ENCODE measurements around the gene BUD31.
A peak's percentile ranks its signal among the peaks of the same experiment; 100 is the strongest.
"Not testable (repeated sequence)": the region's sequence is repeated elsewhere in the genome, so short reads cannot be mapped to it uniquely, and the experiment has no call there.

Gene BUD31

DNA sequence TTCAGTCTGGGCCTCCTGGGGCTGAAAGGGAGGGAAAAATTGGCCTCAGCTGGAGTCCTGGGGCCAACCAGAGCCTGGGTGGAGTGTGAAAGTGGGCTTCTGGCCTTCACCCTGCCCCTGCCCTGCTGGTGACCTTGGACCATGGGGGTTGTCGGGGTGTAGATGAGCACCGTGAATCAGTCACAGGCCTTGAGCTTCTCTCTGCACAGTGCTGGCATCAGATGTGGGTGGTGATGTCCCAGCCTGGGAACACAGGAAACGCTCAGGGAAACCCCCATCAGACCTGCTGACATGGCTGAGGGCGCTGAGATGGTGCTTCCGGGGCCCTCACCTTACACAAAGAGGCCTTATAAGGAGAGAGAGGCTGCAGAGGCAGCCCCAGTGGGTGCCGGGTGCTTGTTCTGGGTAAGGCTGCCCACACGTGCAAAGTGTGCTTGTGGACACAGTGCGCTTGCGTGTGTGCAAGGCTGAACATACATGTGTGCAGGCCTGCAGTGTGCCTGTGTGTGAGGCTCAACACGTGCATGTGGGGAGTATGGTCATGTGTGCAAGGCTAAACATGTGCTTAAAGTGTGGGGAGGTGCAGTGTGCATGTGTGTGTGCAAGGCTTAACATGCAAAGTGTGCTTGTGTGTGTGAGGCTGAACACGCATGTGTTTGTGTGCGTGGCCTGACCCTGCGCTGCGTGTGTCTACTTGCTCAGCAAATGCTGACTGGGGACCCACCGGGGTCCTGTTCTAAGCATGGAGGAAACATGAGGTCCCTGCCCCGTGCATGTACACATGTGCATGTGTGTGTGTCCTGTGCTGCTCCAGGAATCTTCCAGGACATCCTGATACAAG lies 27.7 kb upstream of the BUD31 start:
- DNase-seq (ENCODE audit: low read depth): peak; percentile 94

DNA sequence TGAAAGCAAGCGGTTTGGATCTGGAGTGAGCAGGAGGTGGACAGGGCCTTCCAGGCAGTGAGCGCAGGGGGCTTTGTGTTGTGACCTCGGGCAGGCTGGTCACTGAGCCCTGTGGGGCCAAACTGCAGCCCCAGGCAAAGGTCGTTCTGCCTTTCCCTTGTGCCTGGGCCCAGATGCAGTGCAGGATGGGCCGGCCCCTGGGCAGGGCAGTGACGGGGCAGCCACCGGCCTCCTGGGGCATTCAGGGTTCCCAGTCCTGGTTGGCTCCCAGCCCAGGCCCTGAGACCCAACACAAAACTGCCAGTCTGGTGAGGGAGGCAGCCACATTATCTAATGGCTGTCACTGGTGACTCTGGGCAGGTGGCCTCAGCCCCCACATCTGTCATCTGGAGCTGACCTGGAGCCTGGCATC lies 27.1 kb upstream of the BUD31 start:
- DNase-seq (ENCODE audit: low read depth): no peak

DNA sequence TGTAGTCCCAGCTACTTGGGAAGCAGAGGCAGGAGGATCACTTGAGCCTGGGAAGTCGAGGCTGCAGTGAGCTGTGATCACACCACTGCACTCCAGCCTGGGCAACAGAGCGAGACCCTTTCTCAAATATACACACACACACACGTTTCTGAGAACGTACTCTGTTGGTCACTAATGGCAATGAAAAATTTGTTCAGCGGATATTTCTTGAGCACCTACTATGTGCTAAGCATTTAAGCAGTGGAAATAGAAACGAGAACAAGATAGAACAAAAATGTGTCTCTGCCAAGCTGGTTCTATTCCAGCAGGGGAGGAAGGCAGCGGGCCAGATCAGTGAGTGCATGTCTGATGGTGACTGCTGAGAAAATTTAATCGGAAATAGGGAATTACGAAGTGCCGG lies 25.6 kb upstream of the BUD31 start:
- DNase-seq (ENCODE audit: low read depth): no peak

DNA sequence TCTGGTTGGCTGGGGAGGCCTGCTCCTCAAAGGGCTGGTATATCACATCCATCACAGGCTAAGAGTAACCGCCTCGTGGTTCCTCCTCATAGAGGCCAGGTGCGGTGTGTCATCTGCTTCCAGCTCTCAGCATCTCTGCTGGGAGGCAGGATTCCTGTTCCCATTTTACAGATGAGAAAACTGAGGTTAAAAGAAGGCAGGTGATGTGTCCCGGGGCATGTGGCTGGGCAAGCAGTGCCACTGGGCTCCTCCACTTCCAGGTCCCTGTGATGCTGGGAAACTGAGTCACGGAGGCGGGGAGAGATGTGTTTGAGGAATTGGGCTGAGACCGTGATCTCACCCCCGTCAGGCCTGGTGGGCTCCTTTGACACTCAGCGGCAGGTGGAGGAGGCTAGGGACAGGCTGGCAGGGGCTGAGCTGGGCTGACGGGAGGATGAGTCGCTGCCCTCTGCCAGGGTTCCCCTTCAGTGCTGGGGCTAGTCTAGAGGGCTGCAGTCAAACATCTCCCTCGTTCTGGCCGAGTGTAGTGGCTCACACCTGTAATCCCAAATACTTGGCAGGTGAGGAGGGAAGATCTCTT lies 24.9 kb upstream of the BUD31 start:
- no peak for DNase-seq (ENCODE audit: low read depth)

DNA sequence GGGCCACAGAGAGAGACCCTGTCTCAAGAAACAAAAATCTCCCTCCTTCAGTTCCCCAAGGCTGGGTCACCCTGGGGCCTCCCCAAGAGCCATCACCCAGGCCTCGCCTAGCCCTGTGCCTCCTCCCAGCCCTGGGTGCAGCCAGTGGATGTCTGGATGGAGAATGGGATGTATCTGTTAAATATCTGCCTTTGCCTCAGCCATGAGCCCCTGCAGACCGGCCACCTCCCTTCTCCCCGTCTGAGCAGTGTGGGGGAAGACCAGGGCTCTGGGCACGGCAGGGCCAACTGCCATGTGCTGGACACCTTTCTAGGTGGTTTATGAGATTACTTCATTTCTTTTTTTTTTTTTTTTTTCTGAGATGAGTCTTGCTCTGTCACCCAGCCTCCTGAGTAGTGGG lies 24.2 kb upstream of the BUD31 start:
- no peak for DNase-seq (ENCODE audit: low read depth)

DNA sequence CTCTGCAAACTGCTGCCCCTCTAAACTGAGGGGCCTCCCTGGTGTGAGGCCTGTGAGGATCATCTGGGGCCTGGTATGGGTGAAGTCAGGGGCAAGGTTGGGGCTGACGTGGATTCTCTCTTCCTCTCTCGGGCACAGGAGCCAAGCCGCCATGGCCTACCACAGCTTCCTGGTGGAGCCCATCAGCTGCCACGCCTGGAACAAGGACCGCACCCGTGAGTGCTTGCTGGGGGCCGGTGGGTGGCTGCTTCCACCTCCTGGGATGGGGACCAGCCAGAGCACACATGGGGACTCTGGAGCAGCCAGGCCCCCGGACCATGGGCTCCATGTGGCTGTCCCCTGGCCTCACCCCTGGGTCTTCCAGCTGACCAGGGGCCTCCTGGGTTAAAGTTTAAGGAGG lies 23.2 kb upstream of the BUD31 start:
- no peak for DNase-seq (ENCODE audit: low read depth)

DNA sequence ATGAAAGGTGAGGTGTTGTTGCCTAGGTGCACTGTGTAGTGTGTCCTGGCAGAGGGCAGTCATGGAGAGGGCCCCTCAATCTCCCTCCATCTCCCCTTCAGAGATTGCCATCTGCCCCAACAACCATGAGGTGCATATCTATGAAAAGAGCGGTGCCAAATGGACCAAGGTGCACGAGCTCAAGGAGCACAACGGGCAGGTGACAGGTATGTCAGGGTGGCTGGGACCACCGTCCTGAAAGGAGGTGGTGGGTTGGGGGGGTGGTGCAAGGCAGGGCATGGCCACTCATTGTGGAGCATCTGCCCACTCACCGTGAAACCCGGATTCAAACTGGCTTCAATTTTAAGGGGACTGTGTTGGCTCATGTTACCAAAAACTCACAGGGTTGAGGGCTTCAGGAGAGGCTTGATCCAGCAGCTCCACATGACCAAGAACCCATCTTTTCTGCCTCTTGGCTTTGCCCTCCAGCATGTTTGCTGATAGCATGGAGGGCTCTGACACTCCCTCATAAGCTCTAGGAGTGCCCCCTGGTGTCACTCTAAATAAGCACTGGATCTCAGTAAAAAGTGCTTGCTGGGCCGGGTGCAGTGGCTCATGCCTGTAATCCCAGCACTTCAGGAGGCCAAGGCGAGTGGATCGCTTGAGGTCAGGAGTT lies 22.1 kb upstream of the BUD31 start:
- DNase-seq (ENCODE audit: low read depth): no peak

DNA sequence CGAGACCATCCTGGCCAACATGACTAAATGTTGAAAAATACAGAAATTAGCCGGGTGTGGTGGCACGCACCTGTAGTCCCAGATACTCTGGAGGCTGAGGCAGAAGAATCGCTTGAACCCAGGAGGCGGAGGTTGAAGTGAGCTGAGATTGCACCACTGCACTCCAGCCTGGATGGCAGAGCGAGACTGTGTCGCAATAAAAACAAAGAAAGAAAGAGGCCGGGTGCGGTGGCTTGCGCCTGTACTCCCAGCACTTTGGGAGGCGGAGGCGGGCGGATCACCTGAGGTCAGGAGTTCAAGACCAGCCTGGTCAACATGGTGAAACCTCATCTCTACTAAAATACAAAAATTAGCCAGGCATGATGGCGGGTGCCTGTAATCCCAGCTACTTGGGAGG lies 21.5 kb upstream of the BUD31 start:
- DNase-seq (ENCODE audit: low read depth): not testable (repeated sequence)

DNA sequence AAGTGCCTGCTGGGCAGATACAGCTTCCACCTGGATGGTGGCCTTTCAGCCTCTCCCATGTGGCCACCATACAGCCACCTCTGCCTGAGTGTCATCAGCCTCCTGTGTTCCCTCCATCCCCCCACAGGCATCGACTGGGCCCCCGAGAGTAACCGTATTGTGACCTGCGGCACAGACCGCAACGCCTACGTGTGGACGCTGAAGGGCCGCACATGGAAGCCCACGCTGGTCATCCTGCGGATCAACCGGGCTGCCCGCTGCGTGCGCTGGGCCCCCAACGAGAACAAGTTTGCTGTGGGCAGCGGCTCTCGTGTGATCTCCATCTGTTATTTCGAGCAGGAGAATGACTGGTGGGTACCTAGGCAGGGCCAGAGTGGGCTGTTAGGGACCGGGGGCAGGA lies 20.9 kb upstream of the BUD31 start:
- no peak for DNase-seq (ENCODE audit: low read depth)

DNA sequence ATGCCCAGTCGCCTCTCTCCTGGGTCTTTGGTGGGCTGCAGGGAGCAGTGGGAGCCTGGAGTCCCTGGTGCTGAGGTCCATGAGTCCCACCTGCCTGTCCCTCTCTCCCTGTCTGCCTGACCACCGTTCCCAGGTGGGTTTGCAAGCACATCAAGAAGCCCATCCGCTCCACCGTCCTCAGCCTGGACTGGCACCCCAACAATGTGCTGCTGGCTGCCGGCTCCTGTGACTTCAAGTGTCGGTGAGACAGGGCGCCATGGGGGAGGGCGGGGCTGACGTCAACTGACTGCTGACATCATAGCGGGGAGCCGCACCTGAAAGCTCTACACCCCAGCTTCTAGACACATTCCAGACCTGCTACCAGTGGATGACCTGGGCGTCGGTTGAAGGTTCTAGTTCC lies 19.0 kb upstream of the BUD31 start:
- DNase-seq (ENCODE audit: low read depth): no peak

DNA sequence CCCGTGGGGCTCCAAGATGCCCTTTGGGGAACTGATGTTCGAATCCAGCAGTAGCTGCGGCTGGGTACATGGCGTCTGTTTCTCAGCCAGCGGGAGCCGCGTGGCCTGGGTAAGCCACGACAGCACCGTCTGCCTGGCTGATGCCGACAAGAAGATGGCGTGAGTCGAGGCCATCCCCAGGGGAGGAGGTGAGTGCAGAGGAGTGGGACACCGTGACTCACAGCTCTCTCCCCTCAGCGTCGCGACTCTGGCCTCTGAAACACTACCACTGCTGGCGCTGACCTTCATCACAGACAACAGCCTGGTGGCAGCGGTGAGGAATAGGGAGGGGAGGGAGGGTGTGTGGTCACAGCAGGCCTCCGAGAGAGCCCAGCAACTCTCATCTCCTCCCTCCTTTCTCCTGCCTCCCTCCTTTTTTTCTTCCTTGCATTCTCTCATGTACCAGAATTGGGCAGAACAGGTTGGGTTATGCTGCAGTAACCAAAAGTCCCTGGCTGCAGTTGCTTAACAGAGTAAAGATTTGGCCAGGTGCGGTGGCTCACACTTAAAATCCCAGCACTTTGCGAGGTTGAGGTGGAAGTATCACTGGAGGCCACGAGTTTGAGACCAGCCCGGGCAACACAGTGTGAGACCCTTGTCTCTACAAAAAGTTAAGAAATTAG lies 17.7 kb upstream of the BUD31 start:
- no peak for DNase-seq (ENCODE audit: low read depth)

DNA sequence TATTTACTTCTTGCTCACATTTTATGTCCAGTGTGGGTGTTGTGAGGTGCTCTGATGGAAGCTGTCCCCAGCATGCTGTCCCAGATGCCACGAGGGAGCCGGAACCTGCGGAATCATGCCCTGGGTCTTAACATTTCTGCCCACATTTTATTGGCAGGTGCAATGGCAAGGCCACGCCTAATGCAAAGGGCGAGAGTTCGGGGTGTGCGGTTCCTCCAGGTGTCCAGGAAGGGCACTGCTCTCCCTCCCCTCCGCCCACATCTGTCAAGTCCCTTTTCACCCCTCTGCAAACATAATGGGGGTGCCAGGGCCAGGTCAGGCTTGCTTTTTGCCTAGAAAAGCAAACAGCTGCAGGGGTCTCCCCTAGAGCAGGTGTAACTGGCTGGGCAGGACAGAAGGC lies 16.7 kb upstream of the BUD31 start:
- DNase-seq (ENCODE audit: low read depth): no peak

DNA sequence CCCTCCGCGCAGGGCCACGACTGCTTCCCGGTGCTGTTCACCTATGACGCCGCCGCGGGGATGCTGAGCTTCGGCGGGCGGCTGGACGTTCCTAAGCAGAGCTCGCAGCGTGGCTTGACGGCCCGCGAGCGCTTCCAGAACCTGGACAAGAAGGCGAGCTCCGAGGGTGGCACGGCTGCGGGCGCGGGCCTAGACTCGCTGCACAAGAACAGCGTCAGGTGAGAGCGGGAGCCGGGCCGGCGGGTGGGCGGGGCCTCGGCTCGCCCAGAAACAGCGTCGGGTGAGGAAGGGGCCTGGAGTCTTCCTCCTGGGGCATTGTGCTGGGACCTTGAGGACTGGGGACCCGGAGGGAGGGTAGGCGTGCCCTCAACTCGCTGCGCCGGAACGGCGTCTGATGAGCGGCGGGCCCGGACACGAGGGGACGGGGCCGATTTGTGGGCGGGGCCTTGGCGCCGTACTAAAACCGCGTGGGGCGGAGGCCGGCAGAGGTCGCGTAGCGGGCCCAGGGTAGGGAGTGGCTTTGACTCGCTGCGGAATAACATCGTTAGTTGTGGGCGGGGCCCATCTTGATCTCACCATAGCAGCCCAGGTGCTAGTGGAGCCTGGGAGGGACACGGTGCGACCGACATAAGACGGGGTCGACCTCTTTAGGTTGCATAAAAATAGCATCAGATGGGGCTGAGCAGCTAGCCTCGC lies 16.0 kb upstream of the BUD31 start:
- DNase-seq (ENCODE audit: low read depth): peak; percentile 80

DNA sequence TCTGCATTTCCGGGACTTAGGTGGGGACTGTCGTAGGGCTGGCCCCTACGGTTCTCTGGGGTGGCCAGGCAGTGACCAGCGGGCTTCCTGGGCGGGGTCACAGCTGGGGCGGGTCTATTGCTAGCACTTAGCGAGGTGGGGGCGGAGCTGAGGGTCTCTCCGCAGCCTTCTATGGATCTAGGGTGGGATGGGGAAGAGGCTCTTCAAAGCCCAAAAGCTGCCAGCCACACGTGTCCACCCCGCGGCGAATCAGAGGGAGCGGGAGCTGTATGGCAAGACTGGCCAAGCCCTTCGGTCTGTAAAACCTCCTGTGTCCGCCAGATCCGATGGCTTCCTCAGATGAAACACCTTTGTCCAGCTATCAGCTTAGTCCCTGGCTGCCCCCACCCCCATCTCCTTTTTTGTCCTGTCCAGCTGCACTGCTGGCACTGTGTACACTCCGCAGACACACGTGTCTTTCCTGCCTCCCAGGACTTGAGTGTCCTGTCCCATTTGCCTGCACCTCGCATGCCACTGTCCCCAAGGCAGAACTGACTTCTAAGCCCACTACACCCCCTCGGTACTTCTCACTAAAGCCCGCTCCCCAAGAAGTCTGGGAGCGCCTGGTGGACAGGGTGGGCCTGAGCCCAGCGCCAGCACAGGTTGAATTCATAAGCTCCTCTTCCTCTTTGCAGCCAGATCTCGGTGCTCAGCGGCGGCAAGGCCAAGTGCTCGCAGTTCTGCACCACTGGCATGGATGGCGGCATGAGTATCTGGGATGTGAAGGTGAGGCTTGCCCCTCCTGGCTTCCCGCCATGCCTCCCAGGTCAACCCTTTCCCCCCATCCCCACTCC lies 15.2 kb upstream of the BUD31 start:
- DNase-seq (ENCODE audit: low read depth): no peak

DNA sequence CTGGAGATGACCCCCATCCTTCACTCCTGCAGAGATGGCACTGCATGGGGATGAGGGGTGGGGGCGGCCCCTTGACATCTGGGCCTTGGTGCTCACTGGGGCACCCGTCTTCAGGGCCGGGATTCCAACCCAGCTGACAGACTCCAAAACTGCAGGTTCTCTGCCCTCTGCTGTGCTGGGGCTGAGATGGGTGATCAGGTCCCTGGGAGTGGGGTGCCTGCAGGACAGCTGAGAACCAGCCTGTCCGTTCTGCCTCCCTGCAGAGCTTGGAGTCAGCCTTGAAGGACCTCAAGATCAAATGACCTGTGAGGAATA lies 14.6 kb upstream of the BUD31 start:
- DNase-seq (ENCODE audit: low read depth): no peak

DNA sequence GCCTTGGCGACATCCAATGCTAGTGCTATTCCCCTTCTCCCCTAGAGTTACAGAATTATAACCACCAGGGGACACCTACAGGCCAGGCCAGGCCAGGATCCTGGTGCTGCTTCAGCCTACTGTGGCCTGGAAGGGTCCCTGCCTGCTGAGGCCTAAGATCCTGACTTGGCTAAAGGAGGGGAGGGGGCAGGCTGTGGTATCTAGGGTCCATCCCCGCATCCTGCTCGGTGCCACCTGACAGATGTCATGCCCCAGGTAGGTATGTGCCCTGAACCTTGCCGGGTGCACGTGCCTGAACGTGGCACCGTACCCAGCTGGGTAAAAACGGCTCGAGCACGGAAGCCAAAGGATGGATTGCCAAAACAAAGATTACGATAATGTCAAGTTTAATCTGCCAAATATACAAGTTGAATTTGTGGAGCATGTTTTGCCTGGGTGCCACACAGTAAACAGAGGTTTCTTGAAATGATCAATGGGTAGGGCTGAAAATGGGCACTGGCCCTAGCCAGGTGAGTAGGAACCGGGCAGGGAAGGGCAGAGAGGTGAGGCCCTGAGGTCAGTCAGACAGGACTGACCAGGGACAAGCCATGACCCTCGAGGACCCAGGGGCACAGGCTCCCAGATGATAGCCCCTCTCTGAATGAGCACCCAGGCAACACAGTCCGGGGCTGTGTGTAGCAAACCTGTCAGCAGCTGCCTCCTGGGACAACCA lies 13.0 kb upstream of the BUD31 start:
- no peak for DNase-seq (ENCODE audit: low read depth)

DNA sequence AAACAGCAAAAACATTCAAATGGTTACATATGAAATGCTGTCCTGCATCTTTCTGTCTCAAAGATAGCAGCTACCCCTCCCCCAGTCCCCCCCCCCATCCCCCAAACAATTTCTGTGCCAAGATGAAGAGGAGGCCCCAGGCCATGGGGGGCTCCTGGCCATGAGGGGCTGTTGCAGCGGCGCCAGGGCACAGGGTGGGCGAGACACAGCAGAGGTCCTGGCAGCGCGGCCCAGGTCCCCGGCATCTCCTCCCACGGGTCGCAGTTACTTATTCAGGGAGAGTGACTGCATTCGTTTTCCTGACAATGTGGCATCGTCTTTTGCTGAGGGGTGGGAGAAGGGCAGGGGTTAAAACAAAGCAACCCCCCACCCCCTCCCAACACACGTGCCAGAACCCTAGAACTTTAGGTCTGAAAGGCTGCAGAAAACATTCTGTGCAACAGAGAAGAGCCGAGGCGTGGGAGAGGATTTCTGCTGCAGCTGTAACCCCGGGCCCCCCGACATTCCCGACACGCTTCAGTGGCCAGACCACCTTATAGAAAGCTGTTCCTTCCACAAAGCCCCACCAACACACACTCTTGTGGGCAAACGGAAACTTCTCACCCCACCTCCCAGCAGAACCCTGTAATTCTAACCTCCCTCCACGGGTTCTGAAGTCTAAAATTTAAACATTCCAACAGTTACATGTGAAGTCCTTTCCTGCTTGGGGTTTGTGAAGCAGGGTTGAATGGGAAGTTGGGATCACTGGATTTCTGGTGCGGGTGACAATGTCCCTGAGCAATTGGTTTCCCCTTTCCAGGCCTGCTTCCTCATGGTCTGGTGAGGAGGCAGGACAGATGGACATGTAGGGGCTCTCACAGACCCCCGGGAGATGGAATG lies 12.1 kb upstream of the BUD31 start:
- no peak for DNase-seq (ENCODE audit: low read depth)

DNA sequence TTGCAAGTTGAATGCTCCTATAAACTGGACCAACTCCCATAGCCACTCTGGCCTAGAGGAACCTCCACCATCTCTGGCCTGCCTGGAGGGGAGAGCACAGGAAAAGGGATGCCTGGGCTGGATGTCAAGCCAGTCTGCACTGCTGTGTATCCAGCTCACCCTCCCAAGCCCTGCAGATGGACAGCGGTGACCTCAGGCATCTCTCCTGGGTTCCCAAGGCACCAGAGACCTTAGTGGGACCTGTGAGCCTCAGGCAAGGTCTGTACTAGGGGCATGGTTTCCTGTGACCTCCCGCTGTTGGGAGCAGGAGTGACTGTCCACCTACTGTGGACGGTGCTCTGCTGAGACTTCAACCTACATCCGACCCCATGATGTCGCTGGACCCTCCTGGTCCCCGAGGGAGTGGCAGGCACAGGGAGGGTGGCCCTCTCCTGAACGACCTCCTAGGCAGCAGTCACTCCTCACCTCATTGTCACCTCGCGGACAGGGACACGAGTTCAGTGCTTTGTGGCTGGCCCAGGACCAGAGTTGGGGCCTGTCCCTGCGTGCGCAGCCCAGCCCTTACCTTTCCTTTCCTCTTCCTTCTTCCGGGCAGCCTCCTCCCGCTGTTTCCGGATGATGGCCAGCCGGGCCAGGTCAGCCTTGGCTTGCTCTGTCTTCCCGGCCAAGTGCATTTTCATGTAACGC lies 11.3 kb upstream of the BUD31 start:
- no peak for DNase-seq (ENCODE audit: low read depth)

DNA sequence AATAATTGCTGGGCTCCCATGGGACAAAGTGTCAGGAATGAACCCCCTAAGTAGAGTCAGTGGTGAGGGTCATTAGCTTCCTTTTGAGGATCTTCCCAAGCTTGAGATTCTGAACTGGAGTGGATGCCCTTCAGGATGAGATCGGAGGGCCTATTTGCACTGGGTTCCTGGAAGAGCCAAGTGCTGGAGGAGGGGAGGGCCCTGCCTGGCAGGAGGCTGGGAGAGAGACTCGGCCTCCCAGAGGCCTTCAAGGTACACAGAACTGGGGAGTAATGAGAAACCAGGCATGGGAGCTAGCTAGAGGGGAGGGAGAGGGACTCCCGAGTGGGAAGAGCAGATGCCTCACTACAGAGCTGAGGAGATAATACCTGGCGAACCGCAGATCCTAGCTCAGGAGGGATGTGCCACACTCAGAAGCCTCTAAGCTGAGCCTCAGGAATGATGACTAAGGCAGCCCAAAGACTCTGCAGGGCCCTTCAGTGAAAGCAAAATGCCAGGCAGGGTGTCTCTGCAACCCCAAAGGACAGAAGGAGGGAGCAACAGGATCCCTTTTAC lies 9.8 kb upstream of the BUD31 start:
- no peak for DNase-seq (ENCODE audit: low read depth)
